ENCODE results near the gene DOK7.
A peak's percentile ranks its signal among the peaks of the same experiment; 100 is the strongest.
"Not testable (repeated sequence)": the region's sequence is repeated elsewhere in the genome, so short reads cannot be mapped to it uniquely, and the experiment has no call there.

DOK7 gene

GRCh38 chr4:3522651-3523050 is 59.5 kb downstream of the DOK7 start:
- DNase-seq (ENCODE audit: low spot score): no peak

- no peak for DNase-seq (ENCODE audit: low spot score)
Measured at GRCh38 chr4:3523146-3523627, 60.1 kb downstream of the DOK7 start.

GRCh38 chr4:3523628-3524221 is 60.6 kb downstream of the DOK7 start:
- no peak for DNase-seq (ENCODE audit: low spot score)

- DNase-seq (ENCODE audit: low spot score): no peak
Measured at GRCh38 chr4:3524349-3524748, 61.2 kb downstream of the DOK7 start.

- no peak for DNase-seq (ENCODE audit: low spot score)
Measured at GRCh38 chr4:3524920-3525319, 61.8 kb downstream of the DOK7 start.

- no peak for DNase-seq (ENCODE audit: low spot score)
Measured at GRCh38 chr4:3525532-3526430, 62.7 kb downstream of the DOK7 start.

GRCh38 chr4:3526456-3526855 is 63.4 kb downstream of the DOK7 start:
- no peak for DNase-seq (ENCODE audit: low spot score)

GRCh38 chr4:3527101-3527913 is 64.2 kb downstream of the DOK7 start:
- DNase-seq (ENCODE audit: low spot score): no peak

GRCh38 chr4:3527914-3528876 is 65.1 kb downstream of the DOK7 start:
- DNase-seq (ENCODE audit: low spot score): no peak

GRCh38 chr4:3529363-3529762 is 66.3 kb downstream of the DOK7 start:
- no peak for DNase-seq (ENCODE audit: low spot score)

GRCh38 chr4:3530051-3530450 is 66.9 kb downstream of the DOK7 start:
- DNase-seq (ENCODE audit: low spot score): no peak

- DNase-seq (ENCODE audit: low spot score): no peak
Measured at GRCh38 chr4:3530663-3531254, 67.7 kb downstream of the DOK7 start.

GRCh38 chr4:3531318-3531878 is 68.3 kb downstream of the DOK7 start:
- peak; percentile 26 for DNase-seq (ENCODE audit: low spot score)

GRCh38 chr4:3531879-3532750 is 69.0 kb downstream of the DOK7 start, which contains the start of gene LRPAP1:
TSS of gene LRPAP1 (minus strand) at chr4:3532422. CDS start at chr4:3532412, 10 bp downstream.
- peak; percentile 100 for DNase-seq (ENCODE audit: low spot score)

- no peak for DNase-seq (ENCODE audit: low spot score)
Measured at GRCh38 chr4:3532751-3533422, 69.8 kb downstream of the DOK7 start.

GRCh38 chr4:3533423-3533820 is 70.3 kb downstream of the DOK7 start:
- no peak for DNase-seq (ENCODE audit: low spot score)

GRCh38 chr4:3535812-3536211 is 72.7 kb downstream of the DOK7 start:
- DNase-seq (ENCODE audit: low spot score): not testable (repeated sequence)

GRCh38 chr4:3538906-3539305 is 75.8 kb downstream of the DOK7 start:
- DNase-seq (ENCODE audit: low spot score): not testable (repeated sequence)

GRCh38 chr4:3543415-3543814 is 80.3 kb downstream of the DOK7 start:
- DNase-seq (ENCODE audit: low spot score): not testable (repeated sequence)
